IMR-90 (cell line): ENCODE data around the gene TMF1. TPM values are rescaled to one million over a fixed set of nuclear protein-coding genes. Genes with fewer than 3 reads are reported as not detected.
A peak's percentile ranks its signal among the peaks of the same experiment; 100 is the strongest.

Source experiments
- ATAC-seq: fragments of 200-7000 bp; cut with Tn5 transposase; 2 replicates; pipeline ENCODE4 v1.9.1; 2020; ENCODE audit warnings: low read depth, mild to moderate bottlenecking, moderate library complexity
- BruUV-seq: library from RNA; stranded (reverse); fragments of 400-500 nt; replicated peaks from 2 replicates; lab custom pipeline; 2021; lab: Mats Ljungman, UMichigan
- CTCF ChIA-PET: fragments of 300-600 bp; formaldehyde crosslinking; extraction: SDS; loops from one replicate; lab custom pipeline; 2021; ENCODE audit warnings: antibody characterized with exemption; lab: Yijun Ruan, JAX
- POLR2A ChIA-PET: fragments of 300-600 bp; sonication (Branson Sonifier 250); formaldehyde crosslinking; loops from one replicate; lab custom pipeline; 2022; ENCODE audit warnings: antibody characterized with exemption; ENCODE audit not compliant: unreplicated experiment; lab: Charles Lee
- DNase-seq: peaks from one replicate; pipeline ENCODE4 v3.0.0; 2013
- H2AFZ ChIP-seq: replicated peaks from 2 replicates; pipeline ENCODE3; 2013; ENCODE audit warnings: low read length, mild to moderate bottlenecking; ENCODE audit not compliant: poor library complexity
- H2AK5ac ChIP-seq: 2 replicates; pipeline ENCODE4 v1.6.1; 2013; ENCODE audit warnings: low read depth, low read length, inconsistent platforms
- H2AK9ac ChIP-seq: replicated peaks from 2 replicates; pipeline ENCODE3; 2013; ENCODE audit warnings: mild to moderate bottlenecking, low read depth, low read length, moderate library complexity; ENCODE audit not compliant: poor library complexity
- H2BK120ac ChIP-seq: 2 replicates; pipeline ENCODE4 v1.6.1; 2013; ENCODE audit warnings: low read depth, low read length, inconsistent platforms
- H2BK15ac ChIP-seq: 3 replicates; pipeline ENCODE4 v1.6.1; 2013; ENCODE audit warnings: low read depth, low read length, inconsistent platforms
- H2BK20ac ChIP-seq: 2 replicates; pipeline ENCODE4 v1.6.1; 2013; ENCODE audit warnings: low read depth, mild to moderate bottlenecking, inconsistent platforms, low read length, moderate library complexity
- H2BK5ac ChIP-seq: 2 replicates; pipeline ENCODE4 v1.6.1; 2013; ENCODE audit warnings: mild to moderate bottlenecking, low read depth, low read length, inconsistent platforms; ENCODE audit not compliant: poor library complexity, severe bottlenecking
- H3K14ac ChIP-seq: replicated peaks from 2 replicates; pipeline ENCODE4 v1.6.1; 2013; ENCODE audit warnings: low read depth, low read length, inconsistent platforms
- H3K18ac ChIP-seq: 2 replicates; pipeline ENCODE4 v1.6.1; 2013; ENCODE audit warnings: low read depth, low read length, control low read depth
- H3K23ac ChIP-seq: 2 replicates; pipeline ENCODE4 v1.6.1; 2013; ENCODE audit warnings: low read depth, low read length, inconsistent platforms
- H3K27ac ChIP-seq: 2 replicates; pipeline ENCODE4 v1.5.1; 2013; ENCODE audit warnings: mild to moderate bottlenecking, control low read depth, low read length; ENCODE audit not compliant: insufficient read depth
- H3K27me3 ChIP-seq: 2 replicates; pipeline ENCODE4 v1.6.1; 2013; ENCODE audit warnings: low read length; ENCODE audit not compliant: control insufficient read depth, insufficient read depth
- H3K36me3 ChIP-seq: 2 replicates; pipeline ENCODE4 v1.6.1; 2013; ENCODE audit warnings: low read length, mixed read lengths; ENCODE audit not compliant: control insufficient read depth, insufficient read depth
- H3K4ac ChIP-seq: 2 replicates; pipeline ENCODE4 v1.6.1; 2013; ENCODE audit warnings: low read depth, low read length, inconsistent platforms
- H3K4me1 ChIP-seq: 2 replicates; pipeline ENCODE4 v1.6.1; 2013; ENCODE audit warnings: low read length, mixed read lengths; ENCODE audit not compliant: control insufficient read depth, insufficient read depth
- H3K4me2 ChIP-seq: 2 replicates; pipeline ENCODE4 v1.6.1; 2013; ENCODE audit warnings: low read depth, mild to moderate bottlenecking, control low read depth, low read length, moderate library complexity
- H3K4me3 ChIP-seq: 2 replicates; pipeline ENCODE4 v1.5.1; 2013; ENCODE audit warnings: low read depth, mild to moderate bottlenecking, control low read depth, low read length, moderate library complexity; ENCODE audit not compliant: insufficient read depth
- H3K56ac ChIP-seq: 2 replicates; pipeline ENCODE4 v1.6.1; 2013; ENCODE audit warnings: low read length, inconsistent platforms; ENCODE audit not compliant: insufficient read depth; ENCODE audit errors: extremely low read depth
- H3K79me1 ChIP-seq, 2 experiments: 2 replicates each; pipeline ENCODE4 v1.6.1; 2013; ENCODE audit warnings: low read length in 2 of 2, inconsistent platforms in 1 of 2, low read depth in 1 of 2
- H3K9ac ChIP-seq: 2 replicates; pipeline ENCODE4 v1.6.1; 2013; ENCODE audit warnings: low read depth, low read length, control low read depth
- H3K9me1 ChIP-seq: 2 replicates; pipeline ENCODE4 v1.6.1; 2013; ENCODE audit warnings: low read length, inconsistent platforms; ENCODE audit not compliant: insufficient read depth
- H3K9me3 ChIP-seq: 2 replicates; pipeline ENCODE4 v1.6.1; 2013; ENCODE audit warnings: low read length; ENCODE audit not compliant: control insufficient read depth, insufficient read depth
- H4K20me1 ChIP-seq: 2 replicates; pipeline ENCODE4 v1.6.1; 2013; ENCODE audit warnings: low read length, inconsistent platforms; ENCODE audit not compliant: insufficient read depth
- H4K5ac ChIP-seq: 2 replicates; pipeline ENCODE4 v1.6.1; 2013; ENCODE audit warnings: mild to moderate bottlenecking, low read depth, low read length, control low read depth
- H4K8ac ChIP-seq, 2 experiments: 2 replicates each; pipeline ENCODE4 v1.6.1; 2013; ENCODE audit warnings: low read depth in 2 of 2, low read length in 2 of 2, control low read depth in 1 of 2, inconsistent platforms in 1 of 2
- H4K91ac ChIP-seq: 2 replicates; pipeline ENCODE4 v1.6.1; 2013; ENCODE audit warnings: low read depth, low read length, inconsistent platforms; ENCODE audit not compliant: insufficient read depth
- BHLHE40 ChIP-seq: fragments of 150-350 bp; IDR thresholded peaks from 2 replicates; pipeline ENCODE4 v1.6.1; 2016; ENCODE audit warnings: mild to moderate bottlenecking, low read depth, low read length
- CTCF ChIP-seq: conservative IDR thresholded peaks from 2 replicates; pipeline ENCODE4 v1.5.1; 2012; ENCODE audit warnings: mild to moderate bottlenecking, low read depth, low read length, improper control_type of control experiment
- FOS ChIP-seq: fragments of 150-350 bp; IDR thresholded peaks from 2 replicates; pipeline ENCODE4 v1.6.1; 2016; ENCODE audit warnings: low read depth, low read length
- RCOR1 ChIP-seq: IDR thresholded peaks from 2 replicates; pipeline ENCODE4 v1.6.1; 2012; ENCODE audit warnings: mild to moderate bottlenecking, low read length, improper control_type of control experiment; ENCODE audit not compliant: insufficient replicate concordance
- WGBS, 2 experiments: methylation state at CpG; one replicate each; pipeline versions ENCODE4 v1.1.5 to v1.1.7; 2013; ENCODE audit warnings: missing lambda C conversion rate in 2 of 2; ENCODE audit not compliant: insufficient read length in 1 of 2; ENCODE audit errors: extremely low coverage in 2 of 2; 5-methylcytosine and 5-hydroxymethylcytosine counted together
- dilution Hi-C: fragments of 300-500 bp; cut with HindIII; formaldehyde crosslinking; loops from one replicate; pipeline ENCODE4 v1.14.3; 2018; ENCODE audit warnings: low sequenced_read_pairs; ENCODE audit not compliant: unreplicated experiment
- in situ Hi-C: fragments of 300-500 bp; cut with MboI; formaldehyde crosslinking; loops from 3 replicates; pipeline ENCODE4 v1.14.3; 2019; ENCODE audit warnings: low sequenced_read_pairs, inconsistent platforms, mixed read lengths
- intact Hi-C: fragments of 100-400 bp; cut with micrococcal nuclease; formaldehyde crosslinking; loops from 2 replicates; pipeline ENCODE4 v1.10.0; 2022
- polyA plus RNA-seq, 3 experiments: library from polyadenylated mRNA; depleted of rRNA; stranded (reverse); fragments of >200 nt; gene quantifications; 2 replicates each; pipeline ENCODE4 v1.2.3, GENCODE V29; 2012; ENCODE audit warnings: low replicate concordance in 1 of 3
- total RNA-seq: library from RNA; depleted of rRNA; stranded (reverse); fragments of >200 nt; gene quantifications from 2 replicates; pipeline ENCODE4 v1.2.3, GENCODE V29; 2012

The TMF1 gene
- total and polyA plus RNA-seq, 2 of the 4 experiments (the other 2 are of a cell fraction), result 12.4 to 39.1 TPM

- TF ChIP-seq RCOR1, result no peak
- no peak for TF ChIP-seq CTCF
- TF ChIP-seq FOS, result no peak
- TF ChIP-seq BHLHE40, result peak; percentile 35; the same call in 1 of the 2 replicates
- intact Hi-C loops (no loop called here), in situ Hi-C loops (no loop called here), dilution Hi-C loops (no loop called here)
- H4K8ac ChIP-seq, result no peak overlapping the region
- H4K20me1 ChIP-seq, result no peaks in the 10 kb centered on the region
- H2AFZ ChIP-seq, result no peak overlapping the region
- no peak overlapping the region for H3K4me2 ChIP-seq
- H3K4me1 ChIP-seq, result peaks cover 2% of the 10 kb centered on the region; the same call in 1 of the 2 replicates
- no peak overlapping the region for H4K5ac ChIP-seq
- H3K4ac ChIP-seq, result no peak overlapping the region
- no peak overlapping the region for H3K9ac ChIP-seq
- H3K27me3 ChIP-seq, result no peaks in the 10 kb centered on the region
- peaks cover 36% of the 10 kb centered on the region for H3K36me3 ChIP-seq
- no peak overlapping the region for H3K27ac ChIP-seq
- no peak overlapping the region for H3K23ac ChIP-seq
- DNase-seq (peak; percentile 49), ATAC-seq (peak; percentile 40)
- no peak overlapping the region for H2AK5ac ChIP-seq
- no peak overlapping the region for H2BK20ac ChIP-seq
- POLR2A ChIA-PET, result no interaction called here
- H2BK15ac ChIP-seq, result no peak overlapping the region
- H3K9me1 ChIP-seq, result no peaks in the 10 kb centered on the region
- BruUV-seq, result no TSS peak
- CTCF ChIA-PET, result no interaction called here
- no peak overlapping the region; the same call in 1 of the 2 replicates for H3K18ac ChIP-seq
- no CpG with 5 or more reads among the region's 3 CpGs for WGBS, 2 experiments
- H3K4me3 ChIP-seq, result no peak overlapping the region
- no peaks in the 10 kb centered on the region for H3K9me3 ChIP-seq
- no peak overlapping the region for H3K14ac ChIP-seq
- no peak overlapping the region for H3K56ac ChIP-seq
- no peak overlapping the region for H2AK9ac ChIP-seq
- H2BK120ac ChIP-seq, result no peak overlapping the region
- H2BK5ac ChIP-seq, result peak overlapping the region; percentile 14
- no peak overlapping the region for H4K91ac ChIP-seq
- H3K79me1 ChIP-seq, result no peaks in the 10 kb centered on the region
Measured at GRCh38 chr3:68985146-68985790, 66.9 kb downstream of the TMF1 start.
